GM12878 (cell line): ENCODE results near the gene NOXA1. TPM values are rescaled to one million over a fixed set of nuclear protein-coding genes. Genes with fewer than 3 reads are reported as not detected.

Source experiments
- ATAC-seq: fragments of 200-7000 bp; cut with Tn5 transposase; 3 replicates; pipeline ENCODE4 v1.9.1; 2020; ENCODE audit warnings: mild to moderate bottlenecking, moderate library complexity
- BruUV-seq: library from RNA; stranded (reverse); fragments of 400-500 nt; replicated peaks from 2 replicates; lab custom pipeline; 2021; lab: Mats Ljungman, UMichigan
- CTCF ChIA-PET: fragments of 300-600 bp; sonication (Branson Sonifier 250); formaldehyde crosslinking; extraction: SDS; loops from one replicate; lab custom pipeline; 2021; ENCODE audit warnings: inconsistent platforms; lab: Yijun Ruan, JAX
- POLR2A ChIA-PET: fragments of 350-600 bp; formaldehyde crosslinking; extraction: SDS; loops from one replicate; lab custom pipeline; 2021; ENCODE audit warnings: inconsistent platforms; lab: Charles Lee
- RAD21 ChIA-PET: fragments of 300-600 bp; sonication (Branson Sonifier 250); formaldehyde crosslinking; loops from one replicate; lab custom pipeline; 2023; ENCODE audit warnings: antibody characterized with exemption; ENCODE audit not compliant: unreplicated experiment; lab: Charles Lee
- SMC1A ChIA-PET: fragments of 300-600 bp; sonication (Branson Sonifier 250); formaldehyde crosslinking; loops from one replicate; lab custom pipeline; 2023; ENCODE audit not compliant: unreplicated experiment, uncharacterized antibody; lab: Charles Lee
- DNase-seq: peaks from one replicate; pipeline ENCODE4 v3.0.0-alpha.2; 2011; ENCODE audit warnings: low read depth, low spot score
- FAIRE-seq: peaks from 3 replicates; lab custom pipeline; 2011; peaks lifted over from hg19 to GRCh38; lab: Jason Lieb, UNC
- H2AFZ ChIP-seq: 2 replicates; pipeline ENCODE4 v1.6.0; 2011; ENCODE audit warnings: low read depth, low read length, control low read depth; ENCODE audit not compliant: control insufficient read depth
- H3K27ac ChIP-seq: 2 replicates; pipeline ENCODE4 v1.5.1; 2011; ENCODE audit warnings: control low read depth; ENCODE audit not compliant: control insufficient read depth, insufficient read depth
- H3K27me3 ChIP-seq, 2 experiments: replicated peaks in 1 of 2; 2 replicates each; pipeline versions ENCODE4 v1.6.0 to v1.6.1; 2011; ENCODE audit warnings: low read length in 1 of 2; ENCODE audit not compliant: control insufficient read depth in 2 of 2, insufficient read depth in 2 of 2
- H3K36me3 ChIP-seq, 2 experiments: 2 replicates each; pipeline ENCODE4 v1.5.1; 2011; ENCODE audit warnings: low read length in 1 of 2; ENCODE audit not compliant: control insufficient read depth in 2 of 2, insufficient read depth in 2 of 2
- H3K4me1 ChIP-seq: 2 replicates; pipeline ENCODE4 v1.6.1; 2011; ENCODE audit warnings: mild to moderate bottlenecking, low read length, moderate library complexity, mixed read lengths; ENCODE audit not compliant: control insufficient read depth, insufficient read depth
- H3K4me2 ChIP-seq: 2 replicates; pipeline ENCODE4 v1.6.0; 2011; ENCODE audit warnings: control low read depth; ENCODE audit not compliant: control insufficient read depth, insufficient read depth
- H3K4me3 ChIP-seq: fragments of 200-600 bp; sonication (generic); 2 replicates; pipeline ENCODE4 v1.5.1; 2016
- H3K79me2 ChIP-seq: 2 replicates; pipeline ENCODE4 v1.6.0; 2011; ENCODE audit warnings: low read length; ENCODE audit not compliant: control insufficient read depth, insufficient read depth
- H3K9ac ChIP-seq: 2 replicates; pipeline ENCODE4 v1.8.0; 2011; ENCODE audit warnings: low read length, control low read depth, mixed read lengths; ENCODE audit not compliant: control insufficient read depth, insufficient read depth
- H3K9me3 ChIP-seq: replicated peaks from 3 replicates; pipeline ENCODE4 v1.5.1; 2011; ENCODE audit warnings: mild to moderate bottlenecking, low read length; ENCODE audit not compliant: control insufficient read depth, insufficient read depth
- H4K20me1 ChIP-seq: 2 replicates; pipeline ENCODE4 v1.6.0; 2011; ENCODE audit not compliant: control insufficient read depth, insufficient read depth
- CHD4 ChIP-seq: fragments of 200-600 bp; sonication (generic); IDR thresholded peaks from 2 replicates; pipeline ENCODE4 v1.6.1; 2016; ENCODE audit warnings: mild to moderate bottlenecking
- HDAC2 ChIP-seq: fragments of 200-600 bp; sonication (generic); IDR thresholded peaks from 2 replicates; pipeline ENCODE4 v1.6.1; 2017
- IRF3 ChIP-seq: fragments of 450-650 bp; IDR thresholded peaks from 2 replicates; pipeline ENCODE4 v1.6.1; 2014; ENCODE audit warnings: mild to moderate bottlenecking
- IRF4 ChIP-seq: IDR thresholded peaks from 2 replicates; pipeline ENCODE4 v1.6.1; 2011; ENCODE audit warnings: low read depth, low read length
- KDM1A ChIP-seq: fragments of 200-600 bp; sonication (generic); IDR thresholded peaks from 2 replicates; pipeline ENCODE4 v1.6.1; 2016; ENCODE audit warnings: borderline replicate concordance
- MYB ChIP-seq: fragments of 150-350 bp; IDR thresholded peaks from 2 replicates; pipeline ENCODE4 v1.6.1; 2014; ENCODE audit warnings: mild to moderate bottlenecking, low read depth, low read length, borderline replicate concordance
- MYC ChIP-seq: IDR thresholded peaks from 2 replicates; pipeline ENCODE4 v1.6.1; 2011; ENCODE audit warnings: mild to moderate bottlenecking, low read length, moderate library complexity, inconsistent platforms; ENCODE audit not compliant: insufficient read depth, insufficient replicate concordance, insufficient read length, severe bottlenecking
- PAX8 ChIP-seq: fragments of 450-650 bp; IDR thresholded peaks from 2 replicates; pipeline ENCODE4 v1.6.1; 2017; ENCODE audit warnings: mild to moderate bottlenecking, moderate library complexity
- POLR2AphosphoS5 ChIP-seq: IDR thresholded peaks from 2 replicates; pipeline ENCODE4 v1.6.1; 2011; ENCODE audit warnings: mild to moderate bottlenecking, low read length, inconsistent platforms
- REST ChIP-seq: IDR thresholded peaks from 2 replicates; pipeline ENCODE4 v1.6.1; 2012; ENCODE audit warnings: mild to moderate bottlenecking, low read depth, low read length
- SMAD1 ChIP-seq: fragments of 450-650 bp; IDR thresholded peaks from 2 replicates; pipeline ENCODE4 v1.6.1; 2018; ENCODE audit warnings: mild to moderate bottlenecking, low read depth; ENCODE audit not compliant: partially characterized antibody
- SREBF1 ChIP-seq: IDR thresholded peaks from 2 replicates; pipeline ENCODE4 v1.6.1; 2012; ENCODE audit warnings: mild to moderate bottlenecking, low read length
- WGBS: methylation state at CpG from one replicate; pipeline ENCODE4 v1.1.6; 2016; ENCODE audit warnings: low lambda C conversion rate; ENCODE audit not compliant: insufficient replicate concordance, insufficient coverage; ENCODE audit errors: missing lambda C conversion rate; 5-methylcytosine and 5-hydroxymethylcytosine counted together
- in situ Hi-C: fragments of 300-500 bp; cut with MboI; formaldehyde crosslinking; loops from 9 replicates; pipeline ENCODE4 v1.14.3; 2018; ENCODE audit warnings: mixed read lengths
- intact Hi-C: fragments of 100-400 bp; cut with micrococcal nuclease; formaldehyde crosslinking; loops from one replicate; pipeline ENCODE4 v1.14.2; 2022; ENCODE audit not compliant: unreplicated experiment
- polyA plus RNA-seq, 11 experiments: library from polyadenylated mRNA; depleted of rRNA in 4 of 11; unstranded in 6 of 11; stranded (reverse) in 5 of 11; fragments of >200 nt; fragmentation: Nextera tagmentation in 4 of 11; fragmentation: Illumina TruSeq in 1 of 11; extraction: Ambion mirVana in 4 of 11; extraction: Trizol in 1 of 11; gene quantifications; 1 replicate in 1 of 11; 2 replicates in 10 of 11; pipeline versions ENCODE4 v1.2.1 to v1.2.3, GENCODE V29; 2011 to 2016; ENCODE audit warnings: inconsistent platforms in 2 of 11, missing spikeins in 2 of 11, low read depth in 1 of 11
- total RNA-seq, 4 experiments: library from RNA; depleted of rRNA in 3 of 4; stranded (reverse); fragments of >200 nt in 3 of 4; fragmentation: Illumina TruSeq in 1 of 4; extraction: Trizol in 1 of 4; gene quantifications; 2 replicates each; pipeline versions ENCODE4 v1.2.1 to v1.2.3, GENCODE V29; 2013 to 2021

The NOXA1 gene
- total and polyA plus RNA-seq, 10 of the 15 experiments (the other 5 are each of a cell fraction or from before 2014, with no cell fraction given), result 0.08 to 0.20 TPM; not detected in 8

GRCh38 chr9:137391411-137391754, 31.8 kb upstream of the NOXA1 start:
- no peak overlapping the region for H3K4me2 ChIP-seq
- ATAC-seq, result no peak
- H3K36me3 ChIP-seq, result no peaks in the 10 kb centered on the region; a peak in 1 of 4 replicates
- H3K9ac ChIP-seq, result no peak overlapping the region
- no peaks in the 10 kb centered on the region for H3K27me3 ChIP-seq
- in situ Hi-C loops, result no loop called here
- TF ChIP-seq MYC (no peak), MYB (no peak), CHD4 (no peak), SMAD1 (no peak)
- H3K79me2 ChIP-seq, result no peaks in the 10 kb centered on the region
- H3K27ac ChIP-seq, result no peak overlapping the region
- ChIA-PET RAD21 (no interaction called here), SMC1A (no interaction called here), POLR2A (no interaction called here), CTCF (no interaction called here)
- no peak for DNase-seq
- FAIRE-seq, result no peak
- no peaks in the 10 kb centered on the region for H3K4me1 ChIP-seq
- no TSS peak for BruUV-seq
- intact Hi-C loops, result no loop called here
- H4K20me1 ChIP-seq, result no peaks in the 10 kb centered on the region
- WGBS, result 65% methylated on average over 16 of the region's 22 CpGs
- peaks cover 2% of the 10 kb centered on the region; the same call in 1 of the 3 replicates for H3K9me3 ChIP-seq
- no peak overlapping the region for H3K4me3 ChIP-seq
- no peak overlapping the region for H2AFZ ChIP-seq

GRCh38 chr9:137392232-137393007, 30.8 kb upstream of the NOXA1 start:
- Histone ChIP-seq H3K27me3 (no peaks in the 10 kb centered on the region), H3K9ac (no peak overlapping the region), H3K27ac (no peak overlapping the region), H3K9me3 (peaks cover 4% of the 10 kb centered on the region; the same call in 1 of the 3 replicates), H3K4me3 (no peak overlapping the region), H3K4me1 (no peaks in the 10 kb centered on the region), H2AFZ (no peak overlapping the region), H3K4me2 (no peak overlapping the region), H4K20me1 (no peaks in the 10 kb centered on the region), H3K36me3 (no peaks in the 10 kb centered on the region; a peak in 1 of 4 replicates), H3K79me2 (no peaks in the 10 kb centered on the region)
- no peak for DNase-seq
- CTCF ChIA-PET, result no interaction called here
- RAD21 ChIA-PET, result no interaction called here
- TF ChIP-seq IRF3, result no peak
- no peak for TF ChIP-seq IRF4
- no peak for TF ChIP-seq PAX8
- TF ChIP-seq REST, result no peak
- no peak for TF ChIP-seq POLR2AphosphoS5
- no peak for TF ChIP-seq HDAC2
- no peak for TF ChIP-seq KDM1A
- no peak for TF ChIP-seq SREBF1
- TF ChIP-seq SMAD1, result no peak
- SMC1A ChIA-PET, result no interaction called here
- 98% methylated on average over 17 of the region's 23 CpGs for WGBS
- no peak for ATAC-seq
- no peak for FAIRE-seq
- POLR2A ChIA-PET, result no interaction called here
- intact Hi-C loops, result no loop called here
- in situ Hi-C loops, result no loop called here
- no TSS peak for BruUV-seq
